HTERT RPE-1 (cell line): Measurements from ENCODE around the gene DYNLRB1.

Experiments
- in situ Hi-C: fragments of 300-500 bp; cut with MboI; formaldehyde crosslinking; loops from 4 replicates; pipeline ENCODE4 v1.14.3; 2020; ENCODE audit warnings: low sequenced_read_pairs

Gene DYNLRB1

DNA sequence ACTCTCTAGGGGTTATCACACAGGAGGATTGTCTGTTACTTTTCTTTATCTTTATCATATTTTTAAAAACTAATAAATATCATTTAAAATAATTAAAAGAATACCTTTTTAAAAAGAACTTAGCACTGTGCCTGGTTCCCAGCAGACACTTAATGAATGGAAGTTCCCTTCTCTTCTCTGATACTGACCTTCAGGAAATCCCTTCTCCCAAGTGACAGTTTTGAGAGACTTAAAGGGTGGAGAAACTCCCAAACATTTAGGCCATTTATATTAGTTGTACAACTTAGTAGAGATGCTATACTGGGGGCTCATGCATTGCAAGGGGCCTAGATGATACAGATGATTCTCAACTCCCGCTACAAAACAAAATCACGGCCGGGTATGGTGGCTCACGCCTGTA is 60.8 kb downstream of the DYNLRB1 start:
- in situ Hi-C loops, result no loop called here

DNA sequence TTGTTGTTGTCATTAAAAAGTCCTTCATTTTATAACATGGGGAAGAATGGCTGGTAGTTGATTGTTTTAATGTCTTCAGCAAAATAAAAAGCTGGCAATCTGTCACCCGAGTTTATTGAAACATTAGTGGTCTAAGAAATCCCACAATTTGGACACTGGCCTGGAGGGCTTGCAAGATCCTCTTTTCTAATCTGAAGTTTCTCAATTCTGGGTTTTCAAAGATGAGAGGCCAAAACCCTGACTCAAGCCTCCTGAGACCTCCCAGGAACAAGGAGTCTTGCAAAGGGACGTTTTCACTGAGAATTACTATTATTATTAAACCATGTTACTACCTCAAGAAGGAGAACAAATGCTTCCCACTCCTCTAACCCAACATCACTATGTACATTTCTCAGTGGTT is 61.8 kb downstream of the DYNLRB1 start:
- in situ Hi-C loops, result no loop called here

DNA sequence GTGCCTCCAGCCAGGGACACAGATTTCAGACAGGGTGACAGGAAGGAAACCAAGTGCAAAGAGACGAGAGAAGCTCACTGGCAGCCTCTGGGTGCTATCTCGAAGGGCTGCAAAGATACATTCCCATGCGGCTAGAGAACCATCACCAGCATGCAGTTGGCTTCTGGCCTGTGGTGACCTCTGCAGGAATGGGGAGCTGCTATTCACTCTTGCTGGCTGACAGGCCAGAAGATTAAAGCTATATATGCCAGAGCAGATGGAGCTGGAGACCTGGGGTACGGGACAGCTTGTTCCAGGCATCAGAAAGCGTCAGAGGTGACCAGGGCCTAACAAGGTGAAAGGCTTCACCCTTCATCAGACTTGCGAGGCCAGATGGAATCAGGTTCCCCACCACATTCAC is 62.3 kb downstream of the DYNLRB1 start:
- in situ Hi-C loops, result no loop called here

DNA sequence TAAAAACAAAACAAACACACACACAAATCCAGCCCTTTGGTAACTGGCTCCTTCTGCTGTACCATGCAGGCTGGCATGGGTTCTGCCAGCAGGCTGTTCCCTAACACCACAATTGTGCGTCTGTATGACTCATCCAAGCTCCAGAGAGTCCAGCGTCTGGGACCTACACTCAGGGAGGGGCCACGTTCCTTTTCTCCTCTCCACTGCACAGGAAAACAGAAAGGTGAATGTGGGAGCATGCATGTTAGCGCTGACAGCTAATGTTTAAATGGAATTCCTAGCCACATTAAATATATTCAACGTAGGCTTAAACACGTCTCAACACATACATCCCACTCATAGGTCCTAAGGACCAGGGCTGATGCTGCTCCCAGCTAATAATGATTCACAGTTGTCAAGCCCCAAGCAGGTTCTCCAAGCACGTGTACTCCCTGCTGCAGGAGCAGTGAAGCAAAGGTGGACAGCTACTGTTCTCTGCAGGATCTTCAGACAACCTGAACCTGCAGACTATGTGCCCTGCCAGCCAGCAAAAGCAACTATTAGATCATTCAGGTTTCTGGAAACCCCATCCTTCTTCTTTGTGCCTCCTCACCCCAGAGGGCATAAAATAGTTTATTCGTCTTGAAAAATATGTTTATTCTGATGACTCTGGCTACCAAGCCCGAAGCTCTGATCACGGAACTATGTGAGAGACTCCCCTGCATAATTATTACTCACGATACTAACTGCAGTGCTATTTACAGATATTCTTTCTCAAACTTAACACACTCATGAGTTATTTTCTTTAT is 63.2 kb downstream of the DYNLRB1 start:
- in situ Hi-C loops, result no loop called here

DNA sequence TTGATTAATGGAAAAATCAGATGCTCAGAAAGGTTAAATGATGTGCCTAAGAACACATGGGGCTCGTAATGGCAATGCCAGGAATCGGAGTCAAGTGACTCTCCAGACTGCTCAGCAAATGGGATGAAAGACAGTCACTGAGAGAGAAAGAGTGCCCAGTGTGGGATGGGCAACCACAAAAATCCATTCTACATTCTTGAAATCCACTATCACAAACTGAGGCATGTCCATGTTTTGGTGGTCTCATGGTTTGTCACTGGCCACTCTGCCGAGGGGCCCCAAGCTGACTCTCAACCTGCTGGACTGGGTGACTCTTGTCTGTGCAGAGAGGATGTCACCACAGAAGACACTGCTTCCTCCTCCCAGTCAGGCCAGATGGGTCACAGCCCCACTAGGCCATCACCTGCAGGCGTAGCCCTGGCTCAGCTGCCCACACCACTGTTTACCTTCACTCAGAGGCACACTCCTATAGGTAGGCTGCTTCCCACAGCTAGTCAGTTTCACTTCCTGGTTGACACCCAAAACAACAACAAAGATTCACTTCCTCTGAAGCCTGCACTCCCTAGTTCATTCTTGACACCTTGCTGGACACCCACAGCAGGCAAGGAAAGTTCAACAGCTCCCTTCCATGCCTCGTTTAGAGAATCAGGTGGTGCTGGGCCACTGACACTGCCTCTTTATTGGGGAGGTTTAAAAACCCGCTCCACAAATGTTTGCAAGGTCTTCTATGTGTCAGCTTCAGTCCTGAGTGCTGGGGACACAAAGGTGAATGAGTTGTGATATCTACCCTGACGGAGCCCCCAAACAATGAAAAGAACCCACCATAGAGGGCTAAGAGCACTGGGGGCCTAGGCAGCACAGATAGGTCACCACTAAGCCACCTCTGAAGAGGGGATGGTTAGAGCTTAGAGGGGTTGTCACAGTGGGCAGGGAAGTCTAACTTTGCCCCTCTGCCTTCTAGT is 64.0 kb downstream of the DYNLRB1 start:
- in situ Hi-C loops, result no loop called here

DNA sequence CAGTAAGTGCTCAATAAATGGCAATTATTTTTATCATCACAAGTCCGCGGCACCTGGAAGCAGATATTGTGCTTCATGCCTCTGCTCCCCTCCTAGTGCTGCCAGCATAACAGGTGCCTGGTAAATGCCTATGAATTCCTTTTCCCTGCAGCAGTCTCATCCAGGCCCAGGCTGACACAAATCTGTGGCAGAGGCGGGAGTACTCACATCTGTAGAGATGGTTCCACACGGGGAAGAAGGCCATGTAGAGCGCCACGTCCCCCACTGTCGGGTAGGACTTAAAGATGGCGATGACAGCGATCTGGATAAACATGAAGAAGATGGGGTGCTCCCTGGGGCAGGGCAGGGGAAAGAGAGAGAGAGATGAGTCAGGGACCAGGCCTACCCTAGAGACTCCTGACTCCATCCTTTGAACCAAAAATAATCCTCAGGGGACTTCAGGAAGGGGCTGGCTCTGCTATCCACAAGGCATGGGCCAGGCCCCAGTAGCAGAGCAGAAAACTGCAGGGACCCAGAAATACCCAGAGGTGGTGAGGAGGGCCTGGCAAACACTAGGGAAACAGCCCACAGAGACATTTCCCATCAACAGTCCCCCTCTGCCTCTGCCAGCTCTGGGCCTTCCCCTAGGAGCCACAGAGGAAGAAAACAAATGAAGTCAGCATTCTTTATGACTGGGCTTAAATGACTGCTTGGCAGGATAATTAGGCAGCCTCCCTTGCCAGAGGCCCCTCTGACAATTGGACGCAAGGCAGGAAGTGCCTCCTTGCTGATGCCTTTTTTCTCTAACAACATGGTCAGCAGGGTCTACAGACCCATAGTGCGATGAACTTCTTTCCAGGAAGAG is 65.3 kb downstream of the DYNLRB1 start:
- in situ Hi-C loops, result no loop called here

DNA sequence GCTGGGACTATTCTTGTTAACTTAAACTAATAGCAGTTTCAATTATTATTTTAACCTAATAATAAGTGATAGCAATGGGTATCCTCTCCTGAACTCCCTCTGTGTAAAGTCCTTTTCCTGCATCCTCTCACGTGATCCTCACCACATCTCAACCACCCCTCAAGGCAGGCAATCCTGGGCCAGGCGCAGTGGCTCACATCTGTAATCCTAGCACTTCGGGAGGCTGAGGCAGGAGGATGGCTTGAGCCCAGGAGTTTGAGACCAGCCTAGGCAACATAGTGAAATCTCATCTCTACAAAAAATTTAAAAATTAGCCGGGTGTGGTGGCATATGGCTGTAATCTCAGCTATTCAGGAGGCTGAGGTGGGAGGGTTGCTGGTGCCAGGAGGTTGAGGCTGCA is 66.0 kb downstream of the DYNLRB1 start:
- in situ Hi-C loops, result no loop called here

DNA sequence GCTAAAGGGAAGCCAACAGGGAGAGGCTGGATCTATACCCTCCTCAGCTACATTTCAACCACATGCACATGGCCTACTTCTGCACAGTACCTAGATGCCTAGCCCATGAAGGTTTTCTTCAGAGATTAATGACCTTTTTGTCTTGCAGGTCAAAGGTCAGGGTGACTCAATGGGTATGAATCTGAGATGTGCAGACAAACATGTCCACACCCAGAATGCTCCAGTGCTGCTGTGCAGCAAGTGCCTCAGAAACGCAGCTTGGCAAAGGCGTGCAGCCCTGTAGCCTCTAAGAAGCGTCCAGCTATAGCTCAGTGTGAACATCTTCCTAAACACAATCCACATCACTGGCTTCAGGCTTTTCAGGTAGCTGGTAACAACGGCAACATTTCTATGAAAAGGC is 66.7 kb downstream of the DYNLRB1 start:
- in situ Hi-C loops, result no loop called here

DNA sequence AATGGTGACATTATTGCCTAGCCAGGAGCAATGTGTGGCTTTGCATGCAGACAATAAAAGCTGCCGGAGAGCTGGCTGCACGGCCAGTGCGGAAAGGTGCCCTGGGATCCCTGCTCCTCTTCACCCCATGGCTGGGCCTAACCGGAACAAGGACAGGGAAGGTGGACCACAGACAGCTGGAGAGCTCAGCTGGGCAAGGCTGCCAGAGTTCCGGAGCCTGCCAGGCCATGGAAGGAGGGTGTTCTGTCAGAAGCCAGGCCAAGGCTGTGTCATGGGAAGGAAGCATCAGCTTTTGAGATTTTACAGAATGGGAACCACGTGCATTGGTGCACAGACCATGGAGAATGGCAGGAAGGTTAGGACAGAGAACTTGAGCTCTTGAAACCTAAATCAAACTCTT is 67.3 kb downstream of the DYNLRB1 start:
- in situ Hi-C loops, result no loop called here

DNA sequence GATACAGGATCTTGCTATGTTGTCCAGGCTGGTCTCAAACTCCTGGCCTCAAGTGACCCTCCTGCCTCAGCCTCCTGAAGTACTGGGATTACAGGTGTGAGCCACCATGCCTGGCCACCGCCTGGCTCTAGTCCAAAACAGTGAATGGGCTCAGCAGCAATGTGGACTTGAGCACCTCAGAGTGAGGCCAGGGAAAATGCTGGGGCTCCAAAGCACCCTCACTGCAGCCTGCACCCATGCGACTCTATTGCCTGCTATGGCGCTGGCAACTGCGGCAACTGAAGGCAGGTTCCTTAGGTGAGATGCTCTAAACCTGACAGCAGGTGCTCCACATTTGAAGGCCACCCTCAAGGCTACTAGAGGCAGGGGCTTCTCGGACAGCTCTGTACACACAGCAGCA is 68.8 kb downstream of the DYNLRB1 start:
- in situ Hi-C loops, result no loop called here

DNA sequence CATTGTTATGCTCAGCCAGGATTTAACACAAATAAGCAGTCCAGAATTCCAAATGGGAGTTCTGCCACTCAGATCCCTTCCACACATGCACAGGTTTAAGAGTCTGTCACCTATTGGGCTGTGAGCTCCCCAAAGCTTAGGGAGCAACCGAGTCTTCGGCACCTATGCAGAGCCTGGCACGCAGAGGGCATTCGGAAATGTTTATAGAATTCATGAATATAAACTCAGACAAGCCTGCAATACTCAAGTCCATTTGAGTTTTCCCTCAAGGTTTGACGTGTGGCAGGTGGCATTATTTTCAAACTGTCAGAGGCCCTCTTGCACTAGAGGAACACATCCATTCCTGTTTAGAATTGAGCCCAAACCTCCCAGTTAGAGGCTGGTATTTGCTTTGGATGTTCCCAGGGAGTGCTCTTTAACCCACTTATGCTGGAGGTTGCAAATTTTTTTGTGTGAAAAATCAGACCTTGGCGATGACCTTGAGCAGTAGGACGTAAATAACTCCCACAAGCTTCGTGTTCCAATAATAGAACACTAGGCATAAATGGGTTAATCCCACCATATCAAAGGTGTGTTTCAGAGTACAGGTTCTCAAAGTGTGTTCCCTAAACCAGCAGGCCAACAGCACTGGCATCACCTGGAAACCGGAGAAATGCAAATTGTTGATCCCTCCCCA is 70.4 kb downstream of the DYNLRB1 start:
- in situ Hi-C loops, result no loop called here
